A172 (cell line): ENCODE results near the gene FCAMR. TPM values are rescaled to one million over a fixed set of nuclear protein-coding genes. Genes with fewer than 3 reads are reported as not detected.

Experiments
- DNase-seq: peaks from one replicate; pipeline ENCODE4 v3.0.0-alpha.2; 2015; ENCODE audit warnings: low spot score
- total RNA-seq: library from RNA; depleted of rRNA; stranded (reverse); fragments of >200 nt; shearing (Covaris generic); gene quantifications from 2 replicates; pipeline ENCODE4 v1.2.3, GENCODE V29; 2014; rRNA removed

FCAMR gene
- total RNA-seq, 1 experiment from 2014 or later, result not detected

- peak; percentile 74 for DNase-seq
Observed at GRCh38 chr1:206911064-206911663, 59.1 kb downstream of the FCAMR start.

- DNase-seq, result no peak
Observed at GRCh38 chr1:206909883-206910318, 60.4 kb downstream of the FCAMR start.

GRCh38 chr1:206909161-206909882, 60.9 kb downstream of the FCAMR start:
- DNase-seq, result no peak

- no peak for DNase-seq
Observed at GRCh38 chr1:206908038-206908437, 62.2 kb downstream of the FCAMR start.

Other genes starting within 250 kb of the FCAMR start
- gene IL19, start 199.7 kb downstream of the FCAMR start, total RNA-seq, result not detected in 2 replicates
- not detected in 2 replicates for gene IL10, start 198.0 kb downstream of the FCAMR start, total RNA-seq
- not detected in 2 replicates for gene IL20, start 104.8 kb downstream of the FCAMR start, total RNA-seq
- not detected in 2 replicates for gene IL24, start 73.0 kb downstream of the FCAMR start, total RNA-seq
- 3.6 and 4.0 TPM in 2 replicates for gene FCMR, start 48.5 kb downstream of the FCAMR start, total RNA-seq
- not detected in 2 replicates for gene PIGR, start 24.0 kb downstream of the FCAMR start, total RNA-seq
- gene C1orf116, start 62.3 kb upstream of the FCAMR start, total RNA-seq, result 0.31 and 1.4 TPM in 2 replicates
- gene YOD1, start 80.7 kb upstream of the FCAMR start, total RNA-seq, result 4.4 and 5.1 TPM in 2 replicates
- 15.6 and 17.4 TPM in 2 replicates for gene PFKFB2, start 82.8 kb upstream of the FCAMR start, total RNA-seq
- 7.3 and 11.1 TPM in 2 replicates for gene C4BPB, start 118.4 kb upstream of the FCAMR start, total RNA-seq
- gene C4BPA, start 133.8 kb upstream of the FCAMR start, total RNA-seq, result not detected in 2 replicates